Activated CD8-positive, alpha-beta memory T cell treated with anti-CD3 and anti-CD28 coated beads for 36 hours (primary cell): ENCODE data around the gene ACSS2. TPM values are rescaled to one million over a fixed set of nuclear protein-coding genes. Genes with fewer than 3 reads are reported as not detected.

Experiments
- CTCF ChIA-PET: fragments of 350-600 bp; sonication (Branson Sonifier 250); formaldehyde crosslinking; loops from one replicate; lab custom pipeline; 2021; ENCODE audit warnings: antibody characterized with exemption; lab: Charles Lee
- POLR2A ChIA-PET: fragments of 350-600 bp; sonication (Branson Sonifier 250); formaldehyde crosslinking; loops from one replicate; lab custom pipeline; 2021; ENCODE audit warnings: antibody characterized with exemption; lab: Charles Lee
- total RNA-seq, 2 experiments: library from RNA; stranded (reverse); gene quantifications; one replicate each; pipeline ENCODE4 v1.2.3, GENCODE V29; 2021

ACSS2 gene
- total RNA-seq, 2 experiments from 2014 or later: 7.4 to 8.5 TPM

DNA sequence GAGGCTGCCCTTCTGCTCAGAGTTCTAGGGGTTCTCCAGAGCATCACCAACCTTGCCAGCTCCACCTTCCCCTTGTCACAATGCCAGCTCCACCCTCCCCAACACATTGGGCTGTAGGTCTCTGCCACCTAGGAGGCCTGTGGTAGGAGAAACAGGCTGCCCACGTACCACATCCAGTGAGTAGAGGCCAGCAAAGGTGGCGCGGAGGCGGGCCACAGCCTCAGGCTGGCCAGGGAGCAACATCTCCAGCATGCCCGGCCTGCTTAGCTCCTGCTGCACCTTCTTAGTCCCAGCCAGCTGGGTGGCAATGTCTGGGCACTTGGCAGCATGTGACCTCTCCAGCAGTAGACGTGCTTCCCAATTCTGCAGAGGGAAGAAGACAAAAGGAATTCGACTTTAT, 55.4 kb downstream of the ACSS2 start:
- ChIA-PET POLR2A (interaction anchor here (0.5 kb wide), 1 partner anchor 793 kb away, joined by 8 read pairs; no protein-coding TSS in a partner anchor), CTCF (interaction anchor here (0.9 kb wide), 1 partner anchor 19 kb away, joined by 3 read pairs; no protein-coding TSS in a partner anchor)

DNA sequence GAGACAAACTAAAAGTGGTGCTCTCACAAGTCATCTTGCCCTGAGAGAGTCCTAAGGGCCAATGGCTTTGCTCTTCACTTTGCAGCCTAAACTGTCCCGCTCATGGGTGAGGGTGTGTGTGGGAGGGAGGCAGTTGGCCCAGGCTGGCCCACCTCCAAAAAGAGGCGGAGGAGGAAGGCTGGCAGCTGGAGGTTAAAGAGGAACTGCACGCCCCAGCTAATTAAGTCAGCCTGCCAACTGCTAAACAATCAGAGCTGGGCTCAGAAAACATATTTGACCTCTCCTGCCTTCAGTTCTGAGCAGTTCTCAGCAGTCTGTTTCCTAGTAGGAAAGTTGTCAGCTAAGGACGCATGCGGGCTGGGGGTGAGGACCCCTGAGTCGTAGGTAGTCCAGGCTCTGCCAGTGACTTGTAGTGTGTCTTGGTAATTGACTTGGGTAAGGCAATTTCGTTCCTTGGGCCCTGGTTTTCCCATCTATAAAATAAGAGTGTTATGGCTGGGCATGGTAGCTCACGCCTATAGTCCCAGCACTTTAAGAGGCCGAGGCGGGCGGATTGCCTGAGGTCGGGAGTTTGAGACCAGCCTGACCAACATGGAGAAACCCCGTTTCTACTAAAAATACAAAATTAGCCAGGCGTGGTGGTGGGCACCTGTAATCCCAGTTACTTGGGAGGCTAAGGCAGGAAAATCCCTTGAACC, 62.2 kb downstream of the ACSS2 start:
- ChIA-PET POLR2A (no interaction called here), CTCF (no interaction called here)

DNA sequence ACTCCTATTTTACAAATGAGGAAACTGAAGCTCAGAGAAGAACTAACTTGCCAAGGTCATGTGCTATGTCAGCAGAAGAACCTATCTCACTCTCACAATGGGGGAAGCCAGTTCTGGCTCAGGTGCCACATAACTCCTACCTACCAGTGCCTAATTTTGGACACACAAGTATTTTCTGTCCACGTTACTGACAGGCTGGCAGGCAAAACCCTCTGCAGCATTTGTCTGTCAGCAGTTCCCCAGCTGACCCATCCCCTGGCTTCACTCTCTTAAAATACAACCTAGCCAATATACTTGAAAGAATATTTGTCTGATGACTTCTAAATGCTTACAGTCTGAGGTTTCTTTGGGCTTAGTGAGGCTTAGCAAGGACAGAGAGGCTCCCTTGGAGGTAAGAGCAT, 63.7 kb downstream of the ACSS2 start:
- CTCF ChIA-PET: no interaction called here
- POLR2A ChIA-PET: no interaction called here

DNA sequence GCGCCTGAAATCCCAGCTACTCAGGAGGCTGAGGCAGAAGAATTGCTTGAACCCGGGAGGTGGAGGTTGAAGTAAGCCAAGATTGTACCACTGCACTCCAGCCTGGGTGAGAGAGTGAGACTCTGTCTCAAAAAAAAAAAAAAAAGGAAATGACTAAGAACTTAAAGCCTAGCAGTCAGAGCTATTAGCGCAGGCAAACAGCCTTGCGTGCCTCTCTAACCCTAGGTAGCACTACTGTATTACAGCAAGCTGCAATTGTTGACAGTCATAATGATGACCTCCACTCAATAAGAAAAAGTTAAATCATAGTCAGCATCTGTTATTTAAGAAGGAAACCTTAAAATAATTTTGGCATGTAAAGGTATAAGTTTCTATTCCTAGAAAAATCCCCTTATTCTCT, 64.8 kb downstream of the ACSS2 start:
- CTCF ChIA-PET: interaction anchor here (0.6 to 0.7 kb wide), 2 partner anchors 50 to 131 kb away, joined by 3 to 4 read pairs; no protein-coding TSS in a partner anchor
- POLR2A ChIA-PET: no interaction called here

DNA sequence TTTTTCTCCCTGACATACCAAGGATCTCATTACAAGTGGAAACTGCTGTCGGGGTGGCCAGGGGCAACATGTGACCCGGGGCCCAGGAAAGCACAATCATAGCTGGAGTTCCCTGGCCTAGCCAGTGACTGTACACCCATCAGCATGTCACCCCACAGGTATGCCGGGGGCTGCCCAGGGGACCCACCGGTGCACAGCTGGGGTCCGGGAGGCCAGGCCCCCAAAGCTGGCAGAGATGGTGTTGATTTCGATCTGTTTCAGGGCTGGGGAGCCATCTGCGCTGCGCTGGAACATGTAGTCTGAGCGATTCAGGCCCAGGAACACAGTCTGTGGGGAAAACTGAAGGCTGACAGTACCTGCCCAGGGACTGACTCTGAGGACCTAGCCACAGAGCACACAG, 65.9 kb downstream of the ACSS2 start:
- ChIA-PET POLR2A (no interaction called here), CTCF (no interaction called here)

DNA sequence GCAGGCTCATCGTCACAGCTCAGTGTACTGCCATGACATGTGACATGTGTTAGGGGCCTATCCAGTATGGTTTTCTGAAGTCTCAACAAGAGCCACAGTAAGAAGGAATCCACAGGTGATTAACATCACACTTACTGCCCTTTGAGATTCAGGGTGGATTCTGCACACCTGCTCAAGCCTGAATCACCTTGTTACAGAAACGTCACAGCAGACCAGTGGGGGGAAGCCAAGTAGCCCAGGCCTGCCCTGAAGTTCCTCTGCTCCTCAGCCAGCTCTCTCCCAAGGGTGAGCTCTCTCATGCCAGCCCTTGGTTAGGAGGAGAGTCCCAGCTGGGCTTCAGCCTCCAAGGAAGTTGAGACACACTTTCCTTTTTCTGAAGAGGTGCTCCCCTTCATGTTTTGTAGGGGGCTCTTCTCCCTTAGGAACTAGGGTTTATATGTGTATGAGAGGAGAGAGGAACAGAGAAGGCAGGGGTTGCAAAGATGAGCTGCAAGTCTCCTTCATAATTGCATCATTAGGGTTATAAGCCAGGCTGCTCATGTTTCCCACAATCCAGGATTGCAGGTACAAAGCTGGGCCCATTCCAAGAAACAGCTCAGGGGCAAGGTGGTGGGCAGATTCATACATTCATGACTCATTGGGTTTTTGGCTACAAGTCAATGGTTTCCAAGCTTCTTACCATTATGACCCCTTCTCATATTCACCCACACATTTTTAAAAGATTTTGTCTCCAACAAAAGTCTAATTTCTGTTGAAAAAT, 67.6 kb downstream of the ACSS2 start:
- POLR2A ChIA-PET: no interaction called here
- CTCF ChIA-PET: interaction anchor here (1.5 kb wide), 1 partner anchor 71 kb away, joined by 3 read pairs; the partner anchor contains the start of gene GGT7

DNA sequence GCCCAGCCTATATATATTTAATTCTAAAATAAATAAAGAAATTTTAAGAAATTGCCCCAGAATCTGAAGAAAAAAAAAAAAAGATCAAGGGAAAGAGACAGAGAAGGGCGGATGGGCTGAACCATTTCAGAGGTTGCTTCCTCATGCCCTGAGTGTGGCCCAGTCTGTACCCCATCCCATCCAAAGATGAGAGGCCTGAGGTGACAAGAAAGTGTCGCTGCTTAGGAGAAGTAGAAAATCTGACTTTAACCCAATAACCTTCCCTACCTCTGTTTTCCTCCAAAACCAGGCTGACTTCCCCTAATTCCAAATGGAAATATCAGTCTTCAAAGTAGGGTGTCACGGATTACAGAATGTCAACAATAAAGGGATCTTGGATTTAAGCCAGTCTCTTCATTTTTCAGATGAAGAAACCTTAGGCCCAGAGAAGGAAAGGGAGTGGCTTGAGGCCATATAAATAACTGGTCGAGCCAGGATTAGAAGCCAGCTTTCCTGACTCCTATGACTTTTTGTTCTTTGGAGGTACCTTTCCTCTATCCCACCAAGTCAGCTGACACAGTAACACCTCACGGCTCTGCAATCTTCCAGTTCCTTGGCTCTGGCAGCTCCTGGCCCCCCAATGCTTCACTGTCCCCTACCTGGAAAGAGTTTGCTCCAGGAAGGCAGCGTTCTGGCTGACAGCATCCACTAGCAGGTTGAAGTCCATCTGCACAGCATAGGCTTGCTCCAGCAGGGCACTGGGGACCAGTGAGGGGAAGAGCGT, 69.1 kb downstream of the ACSS2 start:
- ChIA-PET POLR2A (no interaction called here), CTCF (no interaction called here)

DNA sequence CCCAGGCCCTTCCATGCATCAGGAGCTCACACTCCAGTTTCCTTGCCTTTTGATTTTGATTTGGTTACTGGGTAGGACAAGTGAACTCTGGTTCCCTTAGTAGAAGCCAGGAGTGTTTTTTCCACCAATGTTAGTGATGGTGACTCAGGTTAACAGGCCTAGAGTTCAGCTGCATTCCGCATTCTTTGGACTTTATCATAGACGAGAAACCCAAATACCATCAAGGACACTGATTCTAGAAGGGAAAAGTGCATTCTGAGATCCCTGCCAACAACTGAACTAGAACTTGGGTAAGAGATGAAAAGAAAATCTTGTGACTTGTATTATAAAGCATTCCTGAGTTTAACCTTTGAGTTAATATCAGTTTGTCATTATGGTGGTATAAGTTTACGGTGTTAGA, 70.2 kb downstream of the ACSS2 start:
- ChIA-PET CTCF (no interaction called here), POLR2A (no interaction called here)

DNA sequence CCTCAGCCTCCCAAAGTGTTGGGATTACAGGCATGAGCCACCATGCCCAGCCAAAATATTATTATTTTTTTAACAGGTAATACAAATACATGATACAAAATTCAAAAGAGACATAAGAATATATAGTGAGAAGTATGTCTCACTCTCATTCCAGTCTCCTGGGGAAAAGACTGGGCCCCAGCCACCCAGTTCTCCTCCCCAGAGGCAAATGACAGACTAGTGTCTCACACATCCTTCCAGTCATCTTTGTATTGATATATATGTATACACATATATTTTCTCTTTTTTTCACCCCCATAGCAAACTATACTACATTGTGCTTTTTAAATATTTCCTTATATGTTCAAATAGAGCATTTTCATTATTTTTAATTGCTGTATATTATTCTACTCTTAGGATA, 70.9 kb downstream of the ACSS2 start:
- CTCF ChIA-PET: no interaction called here

DNA sequence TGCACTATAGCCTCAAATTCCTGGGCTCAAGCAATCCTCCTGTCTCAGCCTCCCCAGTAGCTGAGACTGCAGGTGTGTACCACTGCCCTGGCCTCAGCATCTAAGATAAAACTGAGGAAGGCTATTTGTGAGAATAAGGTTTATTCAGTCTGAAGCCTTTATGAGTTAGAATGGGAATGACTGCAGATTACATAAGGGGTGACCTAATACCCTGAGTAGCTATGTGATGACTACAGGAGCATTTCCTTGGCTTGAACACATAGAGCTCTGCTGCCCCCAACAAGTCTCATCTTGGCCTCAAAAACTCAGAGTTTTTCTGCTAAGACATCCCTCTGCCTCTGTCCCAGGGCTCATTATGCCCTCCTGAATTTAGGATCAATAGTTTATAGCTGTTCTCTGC, 71.6 kb downstream of the ACSS2 start:
- ChIA-PET CTCF (interaction anchor here (1.0 kb wide), 1 partner anchor 74 kb away, joined by 5 read pairs; no protein-coding TSS in a partner anchor), POLR2A (no interaction called here)

More for the DNA sequence above, 70.9 kb downstream of the ACSS2 start:
- POLR2A ChIA-PET: no interaction called here

DNA sequence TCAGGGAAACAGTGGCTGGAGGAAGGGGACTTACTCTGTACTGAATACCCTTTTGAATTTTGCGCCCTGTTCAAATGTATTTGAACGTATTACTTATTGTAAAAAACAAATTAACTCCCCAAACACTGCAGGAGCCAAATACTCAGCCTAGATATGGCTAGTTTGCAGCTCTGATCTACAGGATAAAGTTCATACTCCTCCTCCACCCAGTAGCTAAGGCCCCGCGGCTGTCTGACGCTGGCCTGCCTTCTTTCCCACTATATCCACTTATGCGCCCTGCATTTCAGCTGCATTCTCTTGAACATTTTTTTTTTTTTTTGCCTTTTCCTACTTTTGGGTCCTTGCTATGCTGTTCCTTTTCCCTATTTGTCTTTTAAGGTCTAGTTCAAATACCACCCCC, 72.7 kb downstream of the ACSS2 start:
- CTCF ChIA-PET: interaction anchor here (0.7 kb wide), 1 partner anchor 75 kb away, joined by 3 read pairs; no protein-coding TSS in a partner anchor
- POLR2A ChIA-PET: no interaction called here

DNA sequence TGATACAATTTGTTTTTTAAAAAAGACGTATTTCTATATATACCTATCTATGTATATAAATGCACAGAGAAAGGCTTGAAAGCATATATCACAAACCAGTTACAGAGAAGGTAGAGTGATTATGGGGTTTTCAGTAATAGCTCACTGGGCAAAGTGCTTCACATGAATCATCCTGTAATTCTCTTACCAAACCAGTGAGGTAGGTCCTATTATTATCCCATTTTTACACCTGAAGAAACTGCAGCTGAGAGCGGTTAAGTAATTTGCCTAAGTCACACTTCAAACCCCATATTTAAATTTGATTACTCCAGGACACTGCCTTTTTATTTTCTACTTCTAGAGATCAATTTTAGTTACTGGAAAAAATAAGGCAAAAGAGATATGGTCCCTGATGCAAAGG, 74.8 kb downstream of the ACSS2 start:
- ChIA-PET POLR2A (no interaction called here), CTCF (no interaction called here)

DNA sequence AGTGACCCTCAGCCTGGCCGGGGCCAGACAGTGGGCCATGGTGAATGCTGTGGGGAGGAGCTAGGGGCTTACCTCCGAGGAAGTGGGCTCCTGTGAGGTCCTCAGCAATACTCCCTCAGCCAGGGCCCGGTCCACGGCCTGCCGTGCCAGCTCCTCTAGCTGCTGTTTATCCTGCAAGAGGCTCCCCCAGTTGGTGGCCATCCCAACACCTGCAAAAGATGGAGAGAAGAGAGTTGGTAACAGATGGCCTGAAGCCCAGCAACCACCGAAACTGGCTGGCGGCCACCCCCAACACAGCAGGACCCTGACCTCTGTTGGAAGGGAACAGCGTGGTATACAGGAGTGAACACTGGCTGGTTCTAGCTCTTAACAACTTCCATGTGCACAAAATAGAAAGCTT, 75.2 kb downstream of the ACSS2 start:
- POLR2A ChIA-PET: interaction anchor here (0.7 kb wide), 1 partner anchor 97 kb away, joined by 4 read pairs; no protein-coding TSS in a partner anchor
- CTCF ChIA-PET: no interaction called here

DNA sequence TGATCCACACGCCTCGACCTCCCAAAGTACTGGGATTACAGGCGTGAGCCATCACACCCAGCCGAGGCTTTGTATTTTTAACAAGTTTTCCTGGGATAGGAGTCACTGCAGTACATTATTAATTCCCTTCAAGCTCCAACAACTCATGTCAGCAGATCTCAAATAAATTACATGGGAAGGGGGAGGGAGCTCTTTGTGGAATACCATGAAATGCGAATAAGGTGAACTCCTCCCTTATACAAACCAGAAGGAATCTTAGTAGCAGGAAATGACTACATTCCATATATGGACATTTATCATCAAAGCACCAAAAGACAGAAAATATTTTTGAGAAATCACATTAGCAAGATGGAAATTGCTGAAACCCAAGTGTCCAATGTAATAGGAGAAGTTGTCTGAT, 76.3 kb downstream of the ACSS2 start:
- POLR2A ChIA-PET: no interaction called here

DNA sequence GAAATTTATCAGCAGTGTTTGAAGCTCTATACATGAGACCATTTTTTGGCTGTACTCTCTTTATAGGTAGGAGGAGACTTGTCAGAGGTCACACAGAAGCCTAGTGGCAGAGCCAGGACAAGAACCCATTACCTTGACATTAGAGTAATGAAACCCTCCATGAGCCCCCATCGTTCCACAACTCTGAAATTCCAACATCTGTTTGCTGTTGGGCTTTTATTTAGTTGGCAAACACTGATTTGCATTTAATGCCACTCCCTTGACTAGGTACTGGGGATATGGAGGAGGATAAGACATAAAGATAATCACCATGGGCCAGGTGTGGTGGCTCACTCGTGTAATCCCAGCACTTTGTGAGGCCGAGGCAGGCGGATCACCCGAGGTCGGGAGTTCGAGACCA, 77.5 kb downstream of the ACSS2 start:
- CTCF ChIA-PET: interaction anchor here (6.3 kb wide), 1 partner anchor 80 kb away, joined by 67 read pairs; the partner anchor contains the start of genes ACSS2 and GGT7
- POLR2A ChIA-PET: no interaction called here

More for the DNA sequence above, 76.3 kb downstream of the ACSS2 start:
- CTCF ChIA-PET: interaction anchor here (1.3 kb wide), 1 partner anchor 79 kb away, joined by 3 read pairs; no protein-coding TSS in a partner anchor

DNA sequence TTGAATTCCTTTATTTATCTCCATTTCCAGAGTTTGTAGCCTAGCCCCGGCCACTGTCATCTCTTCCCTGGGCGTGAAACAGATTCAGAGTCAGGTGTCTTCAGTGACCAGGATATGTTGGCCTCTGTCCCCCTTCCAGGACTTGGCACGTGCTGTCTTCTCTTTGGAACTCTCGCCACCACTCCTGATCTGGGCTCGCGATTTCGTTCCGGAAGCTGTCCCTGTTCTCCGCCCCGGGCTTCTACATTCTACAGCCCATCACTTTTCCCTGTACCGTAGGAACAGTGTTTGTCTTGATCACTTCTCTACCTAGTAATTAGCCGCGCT, 78.5 kb downstream of the ACSS2 start:
- CTCF ChIA-PET: interaction anchor here (6.3 kb wide), 1 partner anchor 81 kb away, joined by 67 read pairs; the partner anchor contains the start of genes ACSS2 and GGT7
- POLR2A ChIA-PET: interaction anchor here (1.5 to 2.0 kb wide), 2 partner anchors 79 to 81 kb away, joined by 10 to 11 read pairs; partner anchors contain the start of gene ACSS2

DNA sequence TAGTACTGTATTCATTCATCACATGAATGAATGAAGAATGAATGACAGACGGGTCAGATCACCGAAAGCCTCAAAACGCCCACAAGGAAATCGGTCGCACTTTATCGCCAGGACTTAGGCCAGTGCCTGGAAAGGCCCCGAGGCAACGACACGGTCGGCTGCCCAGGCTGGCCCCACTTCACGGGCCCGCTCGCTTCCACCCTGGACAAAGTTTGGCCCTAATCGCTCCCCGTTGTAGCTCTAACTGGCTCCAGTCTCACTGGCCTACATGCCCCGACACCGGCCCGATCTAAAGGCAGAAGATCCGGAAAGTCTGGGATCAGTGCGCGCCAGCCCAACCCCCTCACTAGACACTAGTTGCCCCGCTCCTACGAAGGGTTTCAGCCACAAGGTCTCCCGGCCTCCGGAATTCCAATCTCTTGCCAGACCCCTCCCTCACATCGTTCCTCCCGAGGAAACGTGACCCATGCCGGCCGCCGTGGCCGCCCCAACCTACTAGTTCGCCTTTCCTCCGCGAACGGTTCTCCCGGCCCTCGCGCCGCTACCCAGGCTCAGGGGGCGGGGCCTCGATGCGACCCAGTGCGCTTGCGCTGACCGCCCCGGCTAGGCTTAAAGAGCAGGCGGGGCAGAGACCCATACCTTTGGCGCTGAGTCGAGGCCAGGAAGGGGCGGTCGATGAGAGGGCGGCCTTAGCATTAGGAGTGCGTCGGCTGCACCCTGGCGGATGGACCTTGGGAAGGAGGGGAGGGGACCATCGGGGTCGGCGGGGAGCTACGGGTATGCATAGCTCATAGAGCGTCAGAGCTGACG, 79.0 kb downstream of the ACSS2 start, which contains the start of the genes GSS and MYH7B:
Gene GSS, minus strand, starts transcription at position 576 of the 810 bp plus-strand sequence. CDS start 3,954 bp downstream, outside the sequence.
Gene MYH7B, plus strand, starts transcription at position 638 of the 810 bp plus-strand sequence. CDS start 22,138 bp downstream, outside the sequence.
- CTCF ChIA-PET: interaction anchor here (0.5 to 6.3 kb wide), 4 partner anchors 25 to 1636 kb away, joined by 3 to 67 read pairs (median 3); partner anchors contain the start of genes ACSS2 and GGT7
- POLR2A ChIA-PET: interaction anchor here (0.6 to 2.0 kb wide), 4 partner anchors 79 to 278 kb away, joined by 3 to 11 read pairs (median 8); partner anchors contain the start of genes ACSS2 and PIGU

DNA sequence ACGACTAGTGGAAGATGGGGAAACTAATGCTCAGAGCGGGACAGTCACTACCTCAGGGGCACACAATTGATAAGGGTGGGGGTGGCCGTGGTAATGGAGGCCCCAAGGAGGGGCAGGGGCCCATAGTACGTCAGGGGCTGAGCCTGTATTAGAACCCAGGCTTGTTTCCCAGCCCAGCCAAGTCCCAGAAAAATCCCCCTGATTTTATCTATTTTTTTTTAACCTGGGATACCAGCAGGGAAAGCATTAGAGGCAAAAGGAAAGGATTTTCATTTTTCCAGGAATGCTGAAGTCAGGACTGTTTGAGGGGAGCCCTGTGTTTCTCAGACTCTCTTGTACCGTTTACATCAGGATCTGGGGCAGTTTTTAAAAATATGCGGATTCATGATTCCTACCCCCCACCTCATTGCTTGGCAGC, 79.6 kb downstream of the ACSS2 start:
- ChIA-PET CTCF (interaction anchor here (0.5 to 6.3 kb wide), 4 partner anchors 25 to 1636 kb away, joined by 3 to 67 read pairs (median 3); partner anchors contain the start of genes ACSS2 and GGT7), POLR2A (interaction anchor here (0.6 to 2.0 kb wide), 4 partner anchors 80 to 279 kb away, joined by 3 to 11 read pairs (median 8); partner anchors contain the start of genes ACSS2 and PIGU)
